Thyroid gland (tissue), 4 donors: ENCODE results near the gene VPS8. TPM values are rescaled to one million over a fixed set of nuclear protein-coding genes. Genes with fewer than 3 reads are reported as not detected.

Experiments
- DNase-seq, 2 donors: peaks; one replicate each; pipeline ENCODE4 v3.0.0-alpha.2; 2019
- H3K27ac ChIP-seq, 3 donors: fragments of 200-600 bp; sonication (generic); 1 replicate in 2 of 3; 2 replicates in 1 of 3; pipeline ENCODE4 v1.5.1; 2016 to 2019; ENCODE audit warnings: mild to moderate bottlenecking in 1 of 3, moderate library complexity in 1 of 3
- H3K27me3 ChIP-seq: fragments of 200-600 bp; sonication (generic); one replicate; pipeline ENCODE4 v1.5.1; 2019
- H3K36me3 ChIP-seq, 2 donors: fragments of 200-600 bp; sonication (generic); one replicate each; pipeline ENCODE4 v1.5.1; 2016 to 2019
- H3K4me1 ChIP-seq, 2 donors: fragments of 200-600 bp; sonication (generic); one replicate each; pipeline ENCODE4 v1.5.1; 2017 to 2019
- H3K4me3 ChIP-seq, 3 donors: fragments of 200-600 bp; sonication (generic); replicated peaks in 1 of 3; 1 replicate in 2 of 3; 2 replicates in 1 of 3; pipeline ENCODE4 v1.5.1; 2016; ENCODE audit warnings: mild to moderate bottlenecking in 1 of 3
- H3K9me3 ChIP-seq: fragments of 200-600 bp; sonication (generic); one replicate; pipeline ENCODE4 v1.5.1; 2017
- POLR2A ChIP-seq, 2 donors: fragments of 450-650 bp; IDR thresholded peaks; one replicate each; pipeline ENCODE4 v1.6.1; 2017; ENCODE audit warnings: antibody characterized with exemption in 2 of 2, mild to moderate bottlenecking in 2 of 2, moderate library complexity in 1 of 2
- WGBS, 2 donors: methylation state at CpG; one replicate each; pipeline ENCODE4 v1.1.5; 2017; 5-methylcytosine and 5-hydroxymethylcytosine counted together
- intact Hi-C: fragments of 100-400 bp; cut with DNase I; formaldehyde crosslinking; loops from one replicate; pipeline ENCODE4 v1.15.1; 2023
- total RNA-seq, 4 donors: library from RNA; depleted of rRNA; stranded (reverse); fragments of >200 nt; gene quantifications; one replicate each; pipeline ENCODE4 v1.2.3, GENCODE V29; 2016
- TF ChIP-seq, protein P1 (sequence below), 6 experiments: fragments of 200-600 bp in 3 of 6; fragments of 450-650 bp in 3 of 6; sonication (generic) in 3 of 6; IDR thresholded peaks; one replicate each; pipeline ENCODE4 v1.5.1; 2016 to 2019; ENCODE audit warnings: antibody characterized with exemption in 6 of 6, mild to moderate bottlenecking in 2 of 6, inconsistent platforms in 1 of 6, moderate library complexity in 1 of 6

The VPS8 gene
- total RNA-seq, 4 donors from 2014 or later, result 85.6 to 171 (median 103) TPM

DNA sequence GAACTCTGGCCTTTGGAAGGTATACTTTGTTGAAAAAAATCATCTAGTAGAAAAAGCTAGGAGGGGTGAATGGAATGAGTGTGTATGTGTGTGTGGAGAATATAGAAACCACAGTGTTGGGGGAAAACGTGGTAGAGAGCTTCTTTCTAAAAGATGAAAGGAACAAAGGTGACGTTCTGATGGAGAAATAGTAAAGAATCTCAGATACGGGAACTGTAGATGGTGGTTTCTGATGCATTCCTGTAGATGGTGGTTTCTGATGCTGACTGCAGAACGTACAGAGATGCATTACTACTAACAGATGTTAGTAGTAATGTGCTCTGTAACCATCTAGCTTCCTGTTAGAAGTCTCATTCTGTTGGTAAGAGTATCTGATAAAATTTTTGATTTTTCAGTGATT is 60.2 kb downstream of the VPS8 start:
- no peak for TF ChIP-seq POLR2A (IDR thresholded peaks at IDR 0.05)
- TF ChIP-seq, protein P1, sequence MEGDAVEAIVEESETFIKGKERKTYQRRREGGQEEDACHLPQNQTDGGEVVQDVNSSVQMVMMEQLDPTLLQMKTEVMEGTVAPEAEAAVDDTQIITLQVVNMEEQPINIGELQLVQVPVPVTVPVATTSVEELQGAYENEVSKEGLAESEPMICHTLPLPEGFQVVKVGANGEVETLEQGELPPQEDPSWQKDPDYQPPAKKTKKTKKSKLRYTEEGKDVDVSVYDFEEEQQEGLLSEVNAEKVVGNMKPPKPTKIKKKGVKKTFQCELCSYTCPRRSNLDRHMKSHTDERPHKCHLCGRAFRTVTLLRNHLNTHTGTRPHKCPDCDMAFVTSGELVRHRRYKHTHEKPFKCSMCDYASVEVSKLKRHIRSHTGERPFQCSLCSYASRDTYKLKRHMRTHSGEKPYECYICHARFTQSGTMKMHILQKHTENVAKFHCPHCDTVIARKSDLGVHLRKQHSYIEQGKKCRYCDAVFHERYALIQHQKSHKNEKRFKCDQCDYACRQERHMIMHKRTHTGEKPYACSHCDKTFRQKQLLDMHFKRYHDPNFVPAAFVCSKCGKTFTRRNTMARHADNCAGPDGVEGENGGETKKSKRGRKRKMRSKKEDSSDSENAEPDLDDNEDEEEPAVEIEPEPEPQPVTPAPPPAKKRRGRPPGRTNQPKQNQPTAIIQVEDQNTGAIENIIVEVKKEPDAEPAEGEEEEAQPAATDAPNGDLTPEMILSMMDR (IDR thresholded peaks at IDR 0.05), result no peak
- no peaks in the 10 kb centered on the region for H3K4me1 ChIP-seq
- DNase-seq, result no peak
- H3K36me3 ChIP-seq, result peaks cover 0 to 12% of the 10 kb centered on the region in 2 donors
- H3K9me3 ChIP-seq, result no peaks in the 10 kb centered on the region
- no peaks in the 10 kb centered on the region for H3K27me3 ChIP-seq
- no peak overlapping the region for H3K27ac ChIP-seq
- intact Hi-C loops, result loop anchor here (5.0 kb wide), 1 partner anchor 305 kb away; no protein-coding TSS in a partner anchor
- no peak overlapping the region for H3K4me3 ChIP-seq
- WGBS, 2 donors, result 68 to 80% methylated on average over 4 of the region's 4 CpGs

DNA sequence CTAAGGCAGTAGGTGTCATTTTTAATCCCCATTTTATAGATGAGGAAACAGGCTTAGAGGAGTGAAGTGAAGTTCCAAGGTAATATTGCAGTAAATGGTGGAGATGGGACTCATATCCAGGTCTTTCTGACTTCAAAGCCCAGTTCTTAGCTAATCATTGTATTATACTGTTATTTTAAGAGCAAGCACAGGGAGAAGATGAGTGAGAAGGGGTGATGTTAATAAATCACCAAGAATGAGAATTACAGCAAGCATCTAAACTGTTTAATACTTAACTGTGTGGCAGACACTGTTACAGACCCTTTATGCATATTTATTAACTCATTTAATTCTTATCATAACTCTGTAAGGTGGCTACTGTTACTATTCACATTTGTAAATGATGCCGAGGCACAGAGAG is 61.2 kb downstream of the VPS8 start:
- DNase-seq, result no peak
- intact Hi-C loops, result loop anchor here (5.0 kb wide), 1 partner anchor 304 kb away; no protein-coding TSS in a partner anchor
- Histone ChIP-seq H3K9me3 (no peaks in the 10 kb centered on the region), H3K4me1 (no peaks in the 10 kb centered on the region), H3K4me3 (no peak overlapping the region), H3K27me3 (no peaks in the 10 kb centered on the region), H3K27ac (no peak overlapping the region), H3K36me3 (peaks cover 0 to 12% of the 10 kb centered on the region in 2 donors)
- WGBS, 2 donors, result 81 to 89% methylated on average over 1 of the region's 1 CpG
- TF ChIP-seq, protein P1 (IDR thresholded peaks at IDR 0.05), result no peak
- TF ChIP-seq POLR2A (IDR thresholded peaks at IDR 0.05), result no peak

DNA sequence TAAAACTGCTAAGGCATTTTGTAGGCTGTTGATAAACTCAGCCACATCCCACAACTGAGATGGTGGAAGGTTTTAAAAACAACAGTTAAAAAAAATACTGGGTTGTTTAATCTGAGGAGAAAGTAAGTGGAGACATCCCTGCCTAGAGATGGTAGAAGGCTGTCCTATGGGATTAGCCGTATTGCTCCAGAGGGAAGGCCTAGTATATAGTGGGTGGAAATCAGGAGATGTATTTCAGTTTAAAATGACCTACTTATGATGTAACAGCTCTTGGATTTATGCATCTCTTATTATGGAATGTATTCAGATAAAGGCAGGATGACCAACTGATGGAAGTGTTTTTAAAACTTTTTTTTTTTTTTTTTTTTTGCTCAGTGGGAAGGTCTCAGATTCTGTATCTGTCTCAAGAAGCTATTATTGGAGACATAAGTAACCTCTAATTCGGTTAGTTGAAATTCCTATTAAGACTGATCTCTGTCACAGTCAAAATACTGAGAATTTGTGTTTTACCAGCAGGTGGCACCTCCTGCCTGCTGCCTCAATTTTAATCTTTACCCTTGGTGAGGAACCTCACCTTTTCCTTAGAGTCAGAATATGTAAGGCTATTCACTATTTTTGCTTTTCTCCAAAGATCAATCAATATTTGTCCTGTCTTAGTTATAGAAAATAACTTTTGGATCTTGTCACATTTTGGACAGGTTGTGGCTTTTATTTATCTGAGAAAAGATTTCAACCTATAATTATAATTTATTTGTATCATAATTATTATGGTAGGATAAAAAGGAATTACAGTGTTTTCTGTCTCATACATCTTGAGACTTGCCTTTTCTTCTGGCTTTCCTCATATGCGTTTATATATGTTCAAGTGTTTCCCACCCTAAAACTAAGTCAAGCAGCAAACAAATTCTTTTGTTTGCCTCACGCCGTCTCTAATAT is 63.0 kb downstream of the VPS8 start:
- DNase-seq, result no peak
- H3K4me3 ChIP-seq, result no peak overlapping the region
- H3K4me1 ChIP-seq, result no peaks in the 10 kb centered on the region
- H3K27me3 ChIP-seq, result no peaks in the 10 kb centered on the region
- 71 to 74% methylated on average over 5 of the region's 5 CpGs for WGBS, 2 donors
- peaks cover 0 to 9% of the 10 kb centered on the region in 2 donors for H3K36me3 ChIP-seq
- TF ChIP-seq POLR2A (IDR thresholded peaks at IDR 0.05), result no peak
- TF ChIP-seq, protein P1 (IDR thresholded peaks at IDR 0.05), result peak in 4 of 6 experiments; percentile 40 to 57 (median 54)
- H3K27ac ChIP-seq, result no peak overlapping the region
- intact Hi-C loops, result loop anchor here (5.0 kb wide), 1 partner anchor 302 kb away; no protein-coding TSS in a partner anchor
- H3K9me3 ChIP-seq, result no peaks in the 10 kb centered on the region

DNA sequence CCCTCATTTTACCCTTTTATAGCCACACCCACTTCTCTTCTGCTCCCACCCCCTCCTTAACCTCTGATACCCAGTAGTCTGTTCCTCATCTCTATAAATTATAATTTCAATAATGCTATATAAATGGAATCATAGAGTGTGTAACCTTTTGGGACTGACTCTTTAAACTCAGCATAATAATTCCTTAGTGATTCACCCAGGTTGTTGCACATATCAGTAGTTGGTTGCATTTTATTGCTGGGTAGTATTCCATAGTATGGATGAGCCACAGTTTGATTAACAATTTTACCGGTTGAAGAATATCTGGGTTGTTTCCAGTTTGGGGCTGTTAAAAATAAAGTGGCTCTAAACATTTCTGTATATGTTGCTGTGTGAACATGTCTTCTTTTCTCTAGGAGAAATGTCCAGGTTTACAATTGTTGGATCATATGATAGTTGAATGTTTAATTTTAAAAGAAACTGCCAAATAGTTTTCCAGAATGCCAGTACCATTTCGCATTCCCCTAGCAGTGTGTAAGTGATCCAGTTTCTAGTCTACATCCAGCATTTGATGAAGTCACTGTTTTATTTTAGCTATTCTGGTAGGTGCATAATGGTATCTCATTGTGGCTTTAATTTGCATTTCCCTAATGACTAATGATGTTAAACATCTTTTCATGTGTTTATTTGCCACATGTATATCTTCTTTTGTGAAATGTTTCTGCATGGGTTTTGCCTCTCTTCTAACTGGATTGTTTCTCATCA is 68.5 kb downstream of the VPS8 start:
- 95 to 97% methylated on average over 2 of the region's 2 CpGs for WGBS, 2 donors
- H3K27ac ChIP-seq, result no peak overlapping the region
- no peak overlapping the region for H3K4me3 ChIP-seq
- TF ChIP-seq POLR2A (IDR thresholded peaks at IDR 0.05), result no peak
- TF ChIP-seq, protein P1 (IDR thresholded peaks at IDR 0.05), result no peak
- H3K4me1 ChIP-seq, result no peaks in the 10 kb centered on the region
- no peak for DNase-seq
- intact Hi-C loops, result no loop called here
- H3K9me3 ChIP-seq, result no peaks in the 10 kb centered on the region
- H3K27me3 ChIP-seq, result no peaks in the 10 kb centered on the region
- H3K36me3 ChIP-seq, result peaks cover 0 to 3% of the 10 kb centered on the region in 2 donors
